H4 (cell line): Measurements from ENCODE around the gene STAT6. TPM values are rescaled to one million over a fixed set of nuclear protein-coding genes. Genes with fewer than 3 reads are reported as not detected.

Experiments
- DNase-seq: peaks from one replicate; pipeline ENCODE4 v3.0.0-alpha.2; 2015; ENCODE audit warnings: low spot score
- total RNA-seq: library from RNA; depleted of rRNA; stranded (reverse); fragments of >200 nt; shearing (Covaris generic); gene quantifications from 2 replicates; pipeline ENCODE4 v1.2.3, GENCODE V29; 2014

STAT6 gene
- total RNA-seq, 1 experiment from 2014 or later: 9.3 TPM

GRCh38 chr12:57101892-57102695 is 9.1 kb downstream of the STAT6 start:
- DNase-seq: no peak

DNA sequence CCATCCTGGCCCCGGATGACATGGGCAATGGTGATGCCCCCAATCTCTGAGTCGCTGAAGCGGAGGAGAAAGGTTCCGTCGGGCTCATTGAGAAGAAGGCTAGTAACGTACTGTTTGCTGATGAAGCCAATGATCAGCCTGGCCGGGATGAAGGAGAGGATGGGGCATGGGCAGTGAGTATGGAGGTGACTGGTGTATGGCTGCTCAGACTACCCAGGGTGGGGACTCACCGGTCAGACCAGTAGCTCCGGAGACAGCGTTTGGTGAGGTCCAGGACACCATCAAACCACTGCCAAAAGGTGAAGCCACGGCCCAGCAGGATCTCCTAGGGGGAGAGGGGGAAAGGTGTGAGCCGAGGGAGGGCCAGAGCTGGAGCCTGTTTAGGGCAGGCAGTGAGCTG is 11.4 kb downstream of the STAT6 start:
- DNase-seq: no peak

DNA sequence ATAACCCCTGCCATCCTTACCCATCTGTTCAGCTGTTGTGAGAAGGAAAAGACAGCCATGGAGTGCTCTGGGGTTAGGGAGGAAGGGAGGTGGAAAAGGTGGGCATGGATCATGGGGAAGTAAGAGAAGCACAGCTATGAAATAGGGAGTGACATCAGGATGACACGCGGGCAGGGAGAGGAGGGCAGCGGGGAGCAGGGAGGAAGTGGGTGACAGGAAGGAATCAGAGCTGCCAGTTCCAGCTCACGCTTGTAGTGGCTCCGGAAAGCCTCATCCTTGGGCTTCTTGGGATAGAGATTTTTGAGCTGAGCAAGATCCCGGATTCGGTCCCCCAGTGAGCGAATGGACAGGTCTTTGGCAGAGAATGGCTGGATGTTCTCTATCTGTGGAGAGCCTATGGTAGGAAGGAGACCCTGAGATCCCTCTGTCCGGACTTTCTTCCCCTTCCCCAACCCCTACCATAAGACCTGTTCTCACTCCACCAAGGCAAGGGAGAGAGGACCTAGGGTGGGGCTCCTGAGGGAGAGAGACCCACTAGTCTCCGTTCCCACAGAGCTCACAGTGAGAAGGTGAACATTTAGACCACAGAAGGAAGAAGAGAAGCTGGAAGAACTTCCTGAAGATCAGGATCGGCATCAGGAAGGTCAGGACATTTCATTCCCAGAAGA is 12.0 kb downstream of the STAT6 start:
- DNase-seq: no peak

DNA sequence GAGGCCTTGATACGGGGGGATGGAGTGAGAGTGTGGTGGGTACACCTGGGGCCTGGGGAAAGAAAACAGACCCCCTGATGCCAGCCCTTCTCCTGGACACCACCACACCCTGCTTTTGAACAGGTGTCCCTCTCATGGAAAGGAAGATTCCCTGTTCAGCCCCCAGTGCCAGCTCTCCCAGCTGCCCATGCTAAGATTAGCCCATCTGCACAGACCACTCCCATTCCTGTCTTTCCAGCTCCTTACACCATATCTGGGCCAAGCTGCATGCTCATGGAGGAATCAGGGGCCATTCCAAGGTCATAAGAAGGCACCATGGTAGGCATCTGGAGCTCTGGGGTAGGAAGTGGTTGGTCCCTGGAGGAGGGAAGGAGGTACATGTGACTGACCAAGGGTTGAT is 12.6 kb downstream of the STAT6 start:
- no peak for DNase-seq

DNA sequence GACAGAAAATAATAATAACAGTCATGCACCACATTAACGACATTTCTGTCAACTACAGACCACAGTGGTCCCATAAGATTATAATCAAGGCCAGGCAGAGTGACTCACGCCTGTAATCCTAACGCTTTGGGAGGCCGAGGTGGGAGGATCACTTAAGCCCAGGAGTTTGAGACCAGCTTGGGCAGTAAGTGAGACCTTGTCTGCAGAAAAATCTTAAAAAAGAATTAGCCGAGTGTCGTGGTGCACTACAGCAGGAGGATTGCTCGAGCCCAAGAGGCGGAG is 13.7 kb downstream of the STAT6 start:
- DNase-seq: no peak

DNA sequence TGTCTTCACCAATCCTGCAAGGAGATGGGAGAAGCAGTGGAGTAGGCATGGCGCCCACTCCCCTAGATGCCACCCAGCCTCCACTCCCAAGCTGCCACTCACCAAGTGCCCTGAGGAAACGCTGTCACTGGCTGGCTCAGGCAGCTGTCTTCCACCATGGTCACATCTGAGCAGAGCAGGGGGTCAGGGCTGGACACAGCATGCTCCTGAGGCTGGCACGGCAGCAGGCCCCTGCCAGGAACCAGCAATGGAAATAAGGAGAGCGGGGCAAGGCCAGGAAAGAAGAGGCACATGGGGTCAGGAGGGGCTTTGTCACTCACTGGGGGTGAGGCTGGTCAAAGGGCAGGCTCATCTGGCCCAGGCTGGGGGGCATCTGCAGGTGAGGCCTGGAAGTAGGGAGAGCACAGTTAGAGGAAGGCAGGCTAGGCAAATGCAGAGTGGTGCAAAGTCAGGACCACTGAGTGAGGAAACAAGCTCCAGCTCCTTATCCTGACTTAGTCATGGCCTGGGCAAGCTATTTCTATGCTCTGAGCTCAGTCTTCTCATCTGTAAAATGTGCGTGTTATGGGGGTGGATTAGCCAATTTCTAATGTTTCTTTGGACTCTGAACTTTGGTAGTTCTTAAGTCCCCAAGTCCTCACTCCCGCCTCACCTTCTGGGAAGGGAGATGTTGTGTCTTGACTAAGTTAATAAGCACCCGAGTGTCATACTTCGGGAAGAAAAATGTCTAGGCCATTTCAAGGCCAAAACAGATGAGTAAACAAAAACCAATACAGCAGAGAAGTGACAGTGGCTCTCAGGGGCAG is 14.2 kb downstream of the STAT6 start:
- no peak for DNase-seq

DNA sequence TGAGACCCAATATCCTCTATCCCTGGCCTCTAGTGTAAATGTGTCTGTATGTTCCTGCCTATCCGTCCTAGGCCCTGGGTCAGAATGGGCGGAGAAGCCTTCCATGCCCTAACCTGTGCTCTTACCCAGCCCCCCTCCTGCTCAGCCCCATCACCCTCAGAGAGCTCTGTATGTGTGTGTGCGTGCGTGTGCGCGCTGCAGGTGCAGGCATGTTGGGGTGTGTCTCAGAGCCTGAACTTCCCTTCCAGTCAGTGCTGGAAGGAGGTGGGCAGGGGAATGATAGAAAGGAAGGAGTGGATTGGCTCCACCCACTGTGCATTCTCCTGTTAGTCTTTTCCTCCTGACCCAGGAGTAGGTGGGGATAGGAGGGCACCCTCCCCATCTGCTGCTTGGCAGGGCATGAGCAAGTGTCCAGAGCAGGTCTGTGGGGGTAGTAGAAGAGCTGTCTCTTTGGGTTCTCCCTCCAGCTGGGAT is 15.0 kb downstream of the STAT6 start:
- peak; percentile 13 for DNase-seq

DNA sequence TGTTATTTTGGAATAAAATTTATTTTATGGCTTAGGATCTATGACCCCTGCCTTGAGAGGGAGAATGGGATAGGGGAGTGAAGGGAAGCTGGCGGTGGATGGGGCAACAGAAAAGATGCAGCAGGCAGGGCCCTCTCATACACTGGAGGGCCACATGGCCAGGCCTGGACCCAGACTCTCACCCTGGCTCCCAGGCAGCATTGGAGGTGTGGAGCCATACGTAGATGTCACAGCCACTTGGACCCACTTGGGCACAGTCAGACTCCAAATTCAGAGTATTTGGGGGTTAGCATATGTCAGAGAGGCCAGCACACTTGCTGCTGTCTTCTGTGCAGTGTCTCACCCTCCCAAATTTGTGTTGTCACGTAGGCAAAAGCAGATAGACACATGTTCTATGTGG is 15.7 kb downstream of the STAT6 start:
- no peak for DNase-seq

GRCh38 chr12:57094208-57095160 is 16.7 kb downstream of the STAT6 start:
- no peak for DNase-seq

DNA sequence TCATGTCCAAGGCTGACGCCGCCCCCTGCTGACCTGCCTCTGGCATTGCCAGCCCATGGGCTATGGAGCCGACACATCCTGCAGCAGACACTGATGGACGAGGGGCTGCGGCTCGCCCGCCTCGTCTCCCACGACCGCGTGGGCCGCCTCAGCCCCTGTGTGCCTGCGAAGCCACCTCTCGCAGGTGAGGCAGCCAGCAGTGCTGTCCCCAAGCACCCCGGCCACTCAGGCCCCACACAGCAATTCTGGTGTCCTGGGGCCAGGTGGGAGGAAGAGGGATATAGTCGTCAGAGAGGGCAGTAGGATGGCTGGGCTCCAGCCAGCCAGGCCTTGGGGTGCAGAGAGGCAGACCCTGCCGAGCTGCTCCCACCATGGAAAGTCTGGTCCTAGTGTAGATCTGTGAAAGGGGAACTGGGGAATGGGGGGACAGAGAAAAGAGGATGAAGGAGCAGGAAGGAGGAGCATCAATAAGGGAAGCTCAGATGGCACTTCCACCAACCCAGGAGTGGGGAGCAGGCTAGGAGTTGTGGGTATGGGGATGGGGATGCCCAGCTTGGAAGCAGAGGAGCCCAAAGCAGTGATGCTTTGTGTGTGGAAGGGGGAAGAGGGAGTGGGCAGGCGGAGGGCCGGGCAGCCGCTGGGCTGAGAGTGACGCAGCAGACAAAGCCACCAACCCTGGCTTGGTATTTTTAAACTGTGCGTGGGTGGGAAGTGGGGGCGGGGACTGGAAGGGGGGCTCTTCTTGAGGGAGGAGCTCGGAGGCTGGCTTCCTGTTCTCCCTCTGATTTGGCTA is 17.6 kb downstream of the STAT6 start:
- peak; percentile 22 for DNase-seq

DNA sequence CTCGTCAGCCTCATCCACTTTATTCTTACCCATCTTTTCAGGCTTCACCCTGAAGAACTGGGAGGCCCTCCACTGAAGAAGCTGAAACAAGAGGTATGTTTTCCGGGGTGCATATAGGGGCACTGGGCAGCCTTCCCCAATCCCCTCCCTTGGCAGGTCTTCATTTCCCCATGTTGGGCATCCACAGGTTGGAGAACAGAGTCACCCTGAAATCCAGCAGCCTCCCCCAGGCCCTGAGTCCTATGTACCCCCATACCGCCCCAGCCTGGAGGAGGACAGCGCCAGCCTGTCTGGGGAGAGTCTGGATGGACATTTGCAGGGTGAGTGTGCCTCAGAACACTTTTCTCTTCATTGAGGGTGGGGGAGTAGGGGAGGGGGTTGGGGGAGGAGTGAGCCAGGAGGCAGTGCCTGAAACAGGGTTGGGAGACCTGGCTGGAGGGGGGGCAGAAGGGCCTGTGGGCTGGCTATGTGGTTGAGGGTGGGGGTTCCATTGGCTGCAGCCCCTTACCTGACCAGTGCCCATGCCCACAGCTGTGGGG is 18.2 kb downstream of the STAT6 start:
- no peak for DNase-seq

DNA sequence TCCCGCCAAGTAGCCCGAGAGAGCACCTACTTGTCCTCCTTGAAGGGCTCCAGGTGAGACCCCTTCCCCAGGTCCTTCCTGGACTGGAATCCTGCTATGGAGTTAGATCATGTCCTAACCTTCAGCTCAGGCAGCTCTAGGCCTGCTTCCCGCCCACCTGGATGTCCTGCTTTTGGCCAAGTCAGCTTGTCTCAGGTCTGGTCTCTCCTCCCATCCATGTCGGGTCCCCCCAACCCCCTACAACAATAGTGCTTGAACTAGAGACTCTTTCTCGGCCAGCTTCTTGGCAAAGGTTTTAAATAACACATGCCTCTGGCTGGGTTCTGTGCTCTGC is 18.7 kb downstream of the STAT6 start:
- peak; percentile 2 for DNase-seq

GRCh38 chr12:57091638-57092528 is 19.3 kb downstream of the STAT6 start:
- DNase-seq: peak; percentile 2

GRCh38 chr12:57090924-57091637 is 20.1 kb downstream of the STAT6 start:
- DNase-seq: no peak

DNA sequence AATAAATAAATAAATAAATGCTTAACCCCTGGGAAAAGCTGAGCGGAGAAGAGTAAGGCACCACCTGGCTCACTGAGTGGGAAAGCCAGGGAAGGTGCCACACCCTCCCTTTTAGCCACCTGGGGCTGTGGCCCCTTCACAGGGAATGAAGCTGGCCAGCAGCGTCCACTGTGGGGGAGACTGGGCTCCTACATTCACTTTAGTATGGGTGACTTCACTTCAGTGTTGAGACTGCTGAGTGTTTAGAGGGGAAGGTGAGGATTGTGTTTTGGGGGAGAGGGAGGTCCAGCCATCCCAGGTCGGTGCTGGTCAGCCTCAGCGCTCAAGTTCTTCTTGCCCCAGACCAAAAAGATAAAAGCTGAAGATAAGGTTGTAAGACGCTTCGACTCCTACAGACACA is 20.7 kb downstream of the STAT6 start:
- DNase-seq: no peak

DNA sequence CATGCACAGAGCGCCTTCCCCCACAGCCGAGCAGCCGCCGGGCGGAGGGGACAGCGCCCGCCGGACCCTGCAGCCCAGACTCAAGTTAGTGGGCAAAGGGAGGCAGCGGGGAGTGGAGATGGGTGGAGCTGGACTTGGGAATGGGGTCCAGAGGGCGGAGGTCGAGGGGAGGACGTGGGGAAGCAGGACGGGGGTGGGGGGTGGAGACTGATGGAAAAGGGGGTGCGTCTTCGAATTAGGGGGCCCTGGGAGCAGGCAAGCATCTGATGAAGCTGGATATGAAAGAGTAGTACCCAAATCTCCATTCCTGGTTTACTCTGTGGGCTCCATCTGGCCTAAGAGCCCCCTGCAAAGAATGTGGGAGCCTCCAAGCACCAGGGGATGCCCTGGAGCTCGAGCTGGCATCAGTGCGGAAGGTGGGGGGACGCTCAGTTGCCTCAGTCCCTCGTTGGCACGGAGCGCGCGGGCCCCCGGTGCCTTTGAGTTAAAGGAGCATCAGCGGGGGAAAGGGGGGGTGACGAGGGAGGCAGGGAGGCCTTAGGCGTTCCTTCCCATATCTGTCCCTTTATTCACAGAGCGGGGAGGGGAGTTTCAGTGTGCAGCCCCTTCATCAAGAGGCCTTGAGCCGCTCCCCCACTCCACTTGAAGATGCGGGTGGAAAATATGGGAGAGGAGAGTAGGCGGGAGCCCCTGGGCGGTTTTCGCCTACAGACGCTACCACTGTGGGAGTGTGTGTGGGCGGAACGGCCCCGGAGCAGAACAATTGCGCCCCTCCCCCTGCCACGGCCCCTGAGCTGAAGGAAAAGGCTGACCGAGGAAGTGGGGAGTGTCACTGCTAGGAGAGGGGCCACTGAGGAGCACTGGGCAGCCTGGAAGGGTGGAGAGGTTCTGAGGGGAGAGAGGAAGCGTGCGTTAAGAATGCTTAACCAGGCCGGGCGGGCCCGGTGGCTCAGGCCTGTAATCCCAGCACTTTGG is 21.6 kb downstream of the STAT6 start:
- DNase-seq: no peak
